Kidney glomerular epithelial cell (primary cell): Measurements from ENCODE around the gene WFDC11.

Source experiments
- DNase-seq: peaks from one replicate; lab custom pipeline; 2025; lab: John Stamatoyannopoulos, UW

Gene WFDC11

GRCh38 chr20:45626540-45626939, 43.5 kb downstream of the WFDC11 start:
- DNase-seq = no peak

DNA sequence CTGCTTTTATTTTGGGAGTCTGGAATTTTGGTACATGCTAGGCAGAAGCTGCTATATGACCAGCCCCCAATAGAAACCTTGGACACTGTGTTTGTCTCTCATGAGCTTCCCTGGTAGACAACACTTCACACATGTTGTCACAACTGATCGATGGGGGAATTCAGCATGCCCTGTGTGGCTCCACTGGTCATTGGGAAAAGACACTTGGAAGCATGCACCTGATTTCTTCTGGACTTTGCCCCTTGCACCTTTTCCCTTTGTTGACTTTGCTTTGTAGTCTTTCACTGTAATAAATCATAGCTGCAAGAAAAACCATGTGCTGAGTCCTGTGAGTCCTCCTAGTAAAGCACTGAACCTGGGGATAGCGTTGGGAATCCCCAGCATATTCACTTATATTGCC, 48.4 kb downstream of the WFDC11 start:
- no peak for DNase-seq

DNA sequence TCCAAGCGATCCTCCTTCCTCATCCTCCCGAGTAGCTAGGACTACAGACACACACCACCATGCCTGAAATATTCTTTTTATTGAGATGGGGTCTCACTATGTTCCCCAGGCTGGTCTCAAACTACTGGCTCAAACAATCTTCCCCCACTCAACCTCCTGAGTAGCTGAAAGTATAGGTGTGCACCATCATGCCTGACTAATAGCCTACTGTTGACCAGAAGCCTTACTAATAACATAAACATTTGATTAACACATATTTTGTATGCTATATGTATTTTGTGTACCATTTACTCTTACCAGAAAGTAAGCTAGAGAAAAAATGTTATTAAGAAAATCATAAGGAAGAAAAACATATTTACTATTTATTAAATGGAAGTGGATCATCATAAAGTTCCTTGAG, 52.4 kb downstream of the WFDC11 start:
- DNase-seq = no peak

DNA sequence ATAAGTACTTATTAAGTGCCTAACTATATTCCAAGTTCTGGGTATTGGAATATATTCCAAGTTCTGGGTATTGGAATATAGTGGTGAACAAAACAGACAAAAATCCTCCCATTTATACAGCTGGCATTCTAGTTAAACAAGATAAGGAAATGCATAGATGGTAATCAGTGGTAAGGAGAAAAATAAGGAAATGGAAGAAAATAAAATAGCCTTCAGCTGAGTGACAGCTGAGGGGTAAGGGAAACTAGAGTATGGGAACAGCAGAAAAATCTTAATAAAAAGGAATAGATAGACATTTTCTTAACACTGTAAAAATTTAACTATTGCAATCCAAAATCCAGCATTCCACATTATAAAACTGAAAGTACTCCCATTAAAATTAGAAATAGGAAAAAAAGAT, 57.7 kb downstream of the WFDC11 start:
- no peak for DNase-seq

GRCh38 chr20:45611054-45611453, 59.0 kb downstream of the WFDC11 start:
- DNase-seq = peak; percentile 79

DNA sequence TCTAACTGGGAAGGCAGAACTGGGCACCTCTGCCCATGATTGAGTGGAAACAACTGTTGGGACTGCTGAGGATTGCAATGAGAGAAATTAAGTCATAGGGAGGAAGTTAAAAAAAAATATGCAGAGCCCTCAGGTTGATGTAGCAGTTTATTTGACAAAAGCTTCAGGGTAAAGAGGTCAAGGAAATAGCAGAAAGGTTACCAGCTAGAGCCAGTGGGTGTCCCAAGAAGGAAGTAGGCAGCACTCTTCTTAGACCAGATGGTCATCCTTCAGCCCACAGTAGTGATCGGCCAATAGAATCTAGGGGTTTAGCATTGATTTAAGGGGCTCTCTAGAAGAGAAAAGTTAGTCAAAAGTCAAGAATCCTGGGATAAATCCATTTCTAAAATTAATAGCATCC, 62.2 kb downstream of the WFDC11 start:
- no peak for DNase-seq
